CD14-positive monocyte (primary cell): Measurements from ENCODE around the gene BAIAP3. TPM values are rescaled to one million over a fixed set of nuclear protein-coding genes. Genes with fewer than 3 reads are reported as not detected.
"Not testable (repeated sequence)": the region's sequence is repeated elsewhere in the genome, so short reads cannot be mapped to it uniquely, and the experiment has no call there.

ENCODE experiments used
- DNase-seq, 3 donors: peaks; one replicate each; pipeline ENCODE4 v3.0.0-alpha.2; 2011 to 2022
- H2AFZ ChIP-seq: 2 replicates; pipeline ENCODE4 v1.6.0; 2012; ENCODE audit warnings: mild to moderate bottlenecking, low read depth, low read length, inconsistent platforms; ENCODE audit not compliant: insufficient read depth, poor library complexity, severe bottlenecking
- H3K27ac ChIP-seq, 2 donors: 1 replicate in 1 of 2; 2 replicates in 1 of 2; pipeline ENCODE4 v1.5.1; 2012 to 2013; ENCODE audit warnings: low read length in 2 of 2, control low read depth in 1 of 2, inconsistent platforms in 1 of 2, low read depth in 1 of 2, mild to moderate bottlenecking in 1 of 2
- H3K27me3 ChIP-seq, 2 donors: one replicate each; pipeline versions ENCODE4 v1.6.0 to v1.6.1; 2011 to 2013; ENCODE audit warnings: low read length in 2 of 2; ENCODE audit not compliant: control insufficient read depth in 2 of 2, insufficient read depth in 2 of 2
- H3K36me3 ChIP-seq, 2 donors: replicated peaks in 1 of 2; 1 replicate in 1 of 2; 2 replicates in 1 of 2; pipeline versions ENCODE4 v1.5.1 to v1.6.1; 2012 to 2013; ENCODE audit warnings: low read length in 2 of 2, control low read depth in 1 of 2, inconsistent platforms in 1 of 2, mild to moderate bottlenecking in 1 of 2; ENCODE audit not compliant: insufficient read depth in 2 of 2, control insufficient read depth in 1 of 2
- H3K4me1 ChIP-seq, 2 donors: 1 replicate in 1 of 2; 2 replicates in 1 of 2; pipeline versions ENCODE4 v1.5.1 to v1.6.1; 2012 to 2013; ENCODE audit warnings: low read length in 2 of 2, control low read depth in 1 of 2, inconsistent platforms in 1 of 2, mild to moderate bottlenecking in 1 of 2, moderate library complexity in 1 of 2; ENCODE audit not compliant: insufficient read depth in 2 of 2, control insufficient read depth in 1 of 2
- H3K4me2 ChIP-seq: replicated peaks from 2 replicates; pipeline ENCODE3; 2012; ENCODE audit warnings: low read length, moderate library complexity, mild to moderate bottlenecking; ENCODE audit not compliant: poor library complexity, severe bottlenecking; ENCODE audit errors: extremely low read depth
- H3K4me3 ChIP-seq, 3 experiments: fragments of 200-600 bp in 1 of 3; sonication (generic) in 1 of 3; replicated peaks in 1 of 3; 1 replicate in 2 of 3; 2 replicates in 1 of 3; pipeline ENCODE4 v1.5.1; 2011 to 2013; ENCODE audit warnings: low read length in 3 of 3, mild to moderate bottlenecking in 3 of 3, control low read depth in 2 of 3, low read depth in 2 of 3, inconsistent platforms in 1 of 3, moderate library complexity in 1 of 3
- H3K79me2 ChIP-seq: 2 replicates; pipeline ENCODE4 v1.6.0; 2012; ENCODE audit warnings: mild to moderate bottlenecking, control low read depth, inconsistent platforms, low read length, moderate library complexity; ENCODE audit not compliant: insufficient read depth
- H3K9ac ChIP-seq: 2 replicates; pipeline ENCODE4 v1.6.0; 2017; ENCODE audit warnings: low read length, mild to moderate bottlenecking; ENCODE audit not compliant: insufficient read depth, poor library complexity, severe bottlenecking
- H3K9me3 ChIP-seq, 2 donors: replicated peaks in 1 of 2; 1 replicate in 1 of 2; 2 replicates in 1 of 2; pipeline versions ENCODE4 v1.5.1 to v1.6.1; 2012 to 2013; ENCODE audit warnings: low read length in 2 of 2, control low read depth in 1 of 2; ENCODE audit not compliant: control insufficient read depth in 1 of 2, insufficient read depth in 1 of 2
- H4K20me1 ChIP-seq: 2 replicates; pipeline ENCODE4 v1.6.0; 2012; ENCODE audit warnings: mild to moderate bottlenecking, low read length, control low read depth, moderate library complexity; ENCODE audit not compliant: insufficient read depth
- H3K27ac Mint-ChIP-seq, 7 donors: one replicate each; pipeline ENCODE4 v1.8.0; 2020; ENCODE audit warnings: mild to moderate bottlenecking in 7 of 7, mixed read lengths in 7 of 7, moderate library complexity in 6 of 7, inconsistent platforms in 2 of 7
- H3K27me3 Mint-ChIP-seq, 3 donors: one replicate each; pipeline ENCODE4 v1.8.0; 2021 to 2022; ENCODE audit warnings: low read depth in 3 of 3, mild to moderate bottlenecking in 3 of 3, mixed read lengths in 3 of 3, moderate library complexity in 3 of 3, inconsistent platforms in 1 of 3
- H3K36me3 Mint-ChIP-seq, 2 donors: one replicate each; pipeline ENCODE4 v1.8.0; 2020; ENCODE audit warnings: mixed read lengths in 2 of 2, inconsistent platforms in 1 of 2, mild to moderate bottlenecking in 1 of 2
- H3K4me1 Mint-ChIP-seq: one replicate; pipeline ENCODE4 v1.8.0; 2020; ENCODE audit warnings: mild to moderate bottlenecking, mixed read lengths
- H3K4me3 Mint-ChIP-seq, 2 donors: one replicate each; pipeline ENCODE4 v1.8.0; 2020; ENCODE audit warnings: mild to moderate bottlenecking in 2 of 2, mixed read lengths in 2 of 2, moderate library complexity in 1 of 2
- H3K9me3 Mint-ChIP-seq, 7 donors: one replicate each; pipeline ENCODE4 v1.8.0; 2020 to 2022; ENCODE audit warnings: mixed read lengths in 7 of 7, mild to moderate bottlenecking in 6 of 7, moderate library complexity in 6 of 7, inconsistent platforms in 2 of 7
- WGBS: methylation state at CpG from one replicate; pipeline ENCODE4 v1.1.5; 2013; ENCODE audit warnings: missing lambda C conversion rate; ENCODE audit not compliant: insufficient coverage; 5-methylcytosine and 5-hydroxymethylcytosine counted together
- intact Hi-C, 2 donors: fragments of 100-400 bp; cut with micrococcal nuclease; formaldehyde crosslinking; loops; one replicate each; pipeline versions ENCODE4 v1.15.0 to v1.15.1; 2023
- polyA plus RNA-seq, 3 donors: library from polyadenylated mRNA; depleted of rRNA in 1 of 3; unstranded in 2 of 3; stranded (reverse) in 1 of 3; fragments of 300-500 nt in 2 of 3; fragments of >200 nt in 1 of 3; fragmentation: Illumina TruSeq in 2 of 3; gene quantifications; 1 replicate in 2 of 3; 2 replicates in 1 of 3; pipeline ENCODE4 v1.2.3, GENCODE V29; 2012 to 2021
- TF ChIP-seq, protein P1 (sequence below): fragments of 200-600 bp; IDR thresholded peaks from one replicate; pipeline ENCODE4 v1.8.0; 2022; ENCODE audit warnings: antibody characterized with exemption, mild to moderate bottlenecking

The BAIAP3 gene
- polyA plus RNA-seq, 3 donors = 1.0 TPM; not detected in 2

DNA sequence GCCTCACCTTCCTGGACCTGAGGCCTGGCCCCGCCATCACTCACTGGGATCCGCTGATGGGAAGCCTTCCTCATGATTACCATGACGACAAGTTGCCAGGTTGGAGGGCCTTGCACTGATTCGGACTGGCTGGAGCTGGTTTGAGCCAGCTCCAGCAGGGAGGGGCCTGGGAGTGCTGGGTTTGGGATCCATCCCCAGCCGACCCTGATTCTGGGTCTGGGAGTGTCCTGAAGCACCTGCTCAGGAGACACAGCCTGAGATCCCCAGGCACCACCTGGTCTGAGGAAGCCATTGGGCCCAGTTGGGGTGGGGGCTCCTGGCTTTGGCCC, 5.9 kb upstream of the BAIAP3 start:
- Histone ChIP-seq H3K4me2 (no peak overlapping the region), H3K27me3 (peaks cover 15 to 18% of the 10 kb centered on the region in 2 donors), H3K9me3 (peaks cover 0 to 5% of the 10 kb centered on the region in 2 donors), H4K20me1 (peaks cover 43% of the 10 kb centered on the region), H2AFZ (no peak overlapping the region), H3K9ac (no peak overlapping the region), H3K27ac (no peak overlapping the region), H3K4me1 (peaks cover 9 to 13% of the 10 kb centered on the region in 2 donors), H3K36me3 (peaks cover 21 to 30% of the 10 kb centered on the region in 2 donors), H3K4me3 (no peak overlapping the region), H3K79me2 (no peaks in the 10 kb centered on the region)
- Mint-ChIP-seq H3K27ac (no peak overlapping the region), H3K4me1 (peaks cover 13% of the 10 kb centered on the region), H3K36me3 (peaks cover 22 to 32% of the 10 kb centered on the region in 2 donors), H3K27me3 (peaks cover 20 to 26% (median 23%) of the 10 kb centered on the region in 3 donors), H3K9me3 (peaks cover 0 to 25% (median 9%) of the 10 kb centered on the region in 7 donors), H3K4me3 (no peak overlapping the region)
- intact Hi-C loops = no loop called here
- 93% methylated on average over 5 of the region's 5 CpGs for WGBS
- TF ChIP-seq, protein P1, sequence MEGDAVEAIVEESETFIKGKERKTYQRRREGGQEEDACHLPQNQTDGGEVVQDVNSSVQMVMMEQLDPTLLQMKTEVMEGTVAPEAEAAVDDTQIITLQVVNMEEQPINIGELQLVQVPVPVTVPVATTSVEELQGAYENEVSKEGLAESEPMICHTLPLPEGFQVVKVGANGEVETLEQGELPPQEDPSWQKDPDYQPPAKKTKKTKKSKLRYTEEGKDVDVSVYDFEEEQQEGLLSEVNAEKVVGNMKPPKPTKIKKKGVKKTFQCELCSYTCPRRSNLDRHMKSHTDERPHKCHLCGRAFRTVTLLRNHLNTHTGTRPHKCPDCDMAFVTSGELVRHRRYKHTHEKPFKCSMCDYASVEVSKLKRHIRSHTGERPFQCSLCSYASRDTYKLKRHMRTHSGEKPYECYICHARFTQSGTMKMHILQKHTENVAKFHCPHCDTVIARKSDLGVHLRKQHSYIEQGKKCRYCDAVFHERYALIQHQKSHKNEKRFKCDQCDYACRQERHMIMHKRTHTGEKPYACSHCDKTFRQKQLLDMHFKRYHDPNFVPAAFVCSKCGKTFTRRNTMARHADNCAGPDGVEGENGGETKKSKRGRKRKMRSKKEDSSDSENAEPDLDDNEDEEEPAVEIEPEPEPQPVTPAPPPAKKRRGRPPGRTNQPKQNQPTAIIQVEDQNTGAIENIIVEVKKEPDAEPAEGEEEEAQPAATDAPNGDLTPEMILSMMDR = no peak
- DNase-seq = no peak

DNA sequence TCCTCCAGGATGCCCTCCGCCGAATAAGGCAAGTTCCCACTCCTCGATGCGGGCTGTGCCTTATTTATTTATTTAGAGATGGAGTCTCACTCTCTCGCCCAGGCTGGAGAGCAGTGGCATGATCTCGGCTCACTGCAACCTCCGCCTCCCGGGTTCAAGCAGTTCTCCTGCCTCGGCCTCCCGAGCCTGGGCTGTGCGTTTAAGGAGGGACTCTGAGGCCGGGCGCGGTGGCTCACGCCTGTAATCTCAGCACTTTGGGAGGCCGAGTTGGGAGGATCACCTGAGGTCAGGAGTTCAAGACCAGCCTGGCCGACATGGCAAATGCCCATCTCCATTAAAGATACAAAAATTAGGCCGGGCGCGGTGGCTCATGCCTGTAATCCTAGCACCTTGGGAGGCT, 5.3 kb upstream of the BAIAP3 start:
- H3K4me2 ChIP-seq, H3K4me3 ChIP-seq, H3K4me3 Mint-ChIP-seq, H3K79me2 ChIP-seq, DNase-seq, H3K9ac ChIP-seq, H2AFZ ChIP-seq, H3K9me3 ChIP-seq, intact Hi-C loops, H3K27ac ChIP-seq: not testable (repeated sequence)
- Mint-ChIP-seq H3K27ac (peak overlapping the region in 1 of 7 donors; percentile 37), H3K4me1 (peaks cover 16% of the 10 kb centered on the region), H3K27me3 (peaks cover 22 to 32% (median 27%) of the 10 kb centered on the region in 3 donors), H3K36me3 (peaks cover 22 to 26% of the 10 kb centered on the region in 2 donors), H3K9me3 (peaks cover 0 to 28% (median 11%) of the 10 kb centered on the region in 7 donors)
- peaks cover 20 to 24% of the 10 kb centered on the region in 2 donors for H3K27me3 ChIP-seq
- peaks cover 12 to 19% of the 10 kb centered on the region in 2 donors for H3K4me1 ChIP-seq
- peaks cover 39% of the 10 kb centered on the region for H4K20me1 ChIP-seq
- 97% methylated on average over 15 of the region's 20 CpGs for WGBS
- peaks cover 19 to 28% of the 10 kb centered on the region in 2 donors for H3K36me3 ChIP-seq

DNA sequence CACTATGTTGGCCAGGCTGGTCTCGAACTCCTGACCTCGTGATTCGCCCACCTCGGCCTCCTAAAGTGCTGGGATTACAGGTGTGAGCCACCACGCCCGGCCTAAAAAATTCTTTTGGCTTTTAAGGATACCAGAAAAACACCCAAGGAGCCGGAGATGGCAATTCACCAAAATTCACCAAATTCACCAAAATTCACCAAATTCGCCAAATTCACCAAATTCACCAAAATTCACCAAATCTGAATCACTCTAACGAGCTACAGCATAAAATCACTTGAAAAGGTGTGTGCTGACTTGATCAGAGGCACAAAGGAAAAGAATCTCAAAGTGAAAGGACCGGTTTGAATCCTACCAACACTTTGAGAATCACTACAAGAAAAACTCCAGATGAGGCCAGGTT, 4.5 kb upstream of the BAIAP3 start:
- H3K4me1 Mint-ChIP-seq = peaks cover 16% of the 10 kb centered on the region
- peaks cover 25 to 28% of the 10 kb centered on the region in 2 donors for H3K27me3 ChIP-seq
- peaks cover 0 to 28% (median 11%) of the 10 kb centered on the region in 7 donors for H3K9me3 Mint-ChIP-seq
- H3K27ac ChIP-seq, H3K4me3 Mint-ChIP-seq, H2AFZ ChIP-seq, H3K9ac ChIP-seq, H3K79me2 ChIP-seq, DNase-seq, H3K4me3 ChIP-seq, H3K4me2 ChIP-seq, intact Hi-C loops, H3K27ac Mint-ChIP-seq, H3K9me3 ChIP-seq: not testable (repeated sequence)
- H3K36me3 Mint-ChIP-seq = peaks cover 16 to 18% of the 10 kb centered on the region in 2 donors
- peaks cover 22 to 35% (median 28%) of the 10 kb centered on the region in 3 donors for H3K27me3 Mint-ChIP-seq
- H4K20me1 ChIP-seq = peaks cover 31% of the 10 kb centered on the region
- 93% methylated on average over 6 of the region's 10 CpGs for WGBS
- H3K4me1 ChIP-seq = peaks cover 13 to 27% of the 10 kb centered on the region in 2 donors
- peaks cover 10 to 20% of the 10 kb centered on the region in 2 donors for H3K36me3 ChIP-seq
